H1 (cell line): ENCODE data around the gene EGFR. TPM values are rescaled to one million over a fixed set of nuclear protein-coding genes. Genes with fewer than 3 reads are reported as not detected.

Experiments
- polyA plus RNA-seq, 7 experiments: library from polyadenylated mRNA; depleted of rRNA in 3 of 7; stranded (reverse) in 5 of 7; unstranded in 2 of 7; fragments of >200 nt in 5 of 7; fragments of 200-250 nt in 2 of 7; gene quantifications; 1 replicate in 5 of 7; 2 replicates in 1 of 7; 4 replicates in 1 of 7; pipeline versions ENCODE4 v1.2.1 to v1.2.3, GENCODE V29; 2011 to 2013; ENCODE audit warnings: missing spikeins in 2 of 7, mixed read lengths in 2 of 7
- total RNA-seq: library from RNA; stranded (reverse); fragmentation: NEBNext Ultra II Directional; extraction: Animal tissue kit (Norgen Biotek cat#: 25700); gene quantifications from 2 replicates; pipeline ENCODE4 v1.2.1, GENCODE V29; 2021
- TF ChIP-seq, protein P1 (sequence below): IDR thresholded peaks from 2 replicates; pipeline ENCODE4 v1.6.1; 2011; ENCODE audit warnings: low read length, improper control_type of control experiment

The EGFR gene
- total and polyA plus RNA-seq, 2 of the 8 experiments (the other 6 are each of a cell fraction or from before 2014, with no cell fraction given) = 1.9 to 5.8 TPM

DNA sequence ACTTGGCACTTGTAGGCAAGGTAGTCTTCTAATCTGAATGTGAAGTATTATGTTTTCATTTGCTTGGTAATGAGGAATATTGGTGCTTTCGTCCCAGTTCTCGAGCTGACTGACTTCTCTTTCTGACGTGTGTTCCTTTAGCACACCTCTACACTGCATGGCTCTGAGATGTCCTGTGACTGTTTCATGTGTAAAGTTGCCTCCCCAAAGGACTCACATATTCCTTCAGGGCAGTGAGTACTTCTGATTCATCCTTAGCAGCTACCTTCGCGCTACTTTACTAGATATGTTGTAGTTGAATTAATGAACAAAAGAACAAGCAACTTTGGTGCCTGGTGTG, 113.7 kb downstream of the EGFR start (continued):
- TF ChIP-seq, protein P1, sequence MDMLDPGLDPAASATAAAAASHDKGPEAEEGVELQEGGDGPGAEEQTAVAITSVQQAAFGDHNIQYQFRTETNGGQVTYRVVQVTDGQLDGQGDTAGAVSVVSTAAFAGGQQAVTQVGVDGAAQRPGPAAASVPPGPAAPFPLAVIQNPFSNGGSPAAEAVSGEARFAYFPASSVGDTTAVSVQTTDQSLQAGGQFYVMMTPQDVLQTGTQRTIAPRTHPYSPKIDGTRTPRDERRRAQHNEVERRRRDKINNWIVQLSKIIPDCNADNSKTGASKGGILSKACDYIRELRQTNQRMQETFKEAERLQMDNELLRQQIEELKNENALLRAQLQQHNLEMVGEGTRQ = no peak
